ENCODE measurements around the gene ATP2C2. TPM values are rescaled to one million over a fixed set of nuclear protein-coding genes. Genes with fewer than 3 reads are reported as not detected.

ATP2C2 gene
- total and polyA plus RNA-seq, 12 donors = 0.07 to 2.2 (median 0.54) TPM; not detected in 2

DNA sequence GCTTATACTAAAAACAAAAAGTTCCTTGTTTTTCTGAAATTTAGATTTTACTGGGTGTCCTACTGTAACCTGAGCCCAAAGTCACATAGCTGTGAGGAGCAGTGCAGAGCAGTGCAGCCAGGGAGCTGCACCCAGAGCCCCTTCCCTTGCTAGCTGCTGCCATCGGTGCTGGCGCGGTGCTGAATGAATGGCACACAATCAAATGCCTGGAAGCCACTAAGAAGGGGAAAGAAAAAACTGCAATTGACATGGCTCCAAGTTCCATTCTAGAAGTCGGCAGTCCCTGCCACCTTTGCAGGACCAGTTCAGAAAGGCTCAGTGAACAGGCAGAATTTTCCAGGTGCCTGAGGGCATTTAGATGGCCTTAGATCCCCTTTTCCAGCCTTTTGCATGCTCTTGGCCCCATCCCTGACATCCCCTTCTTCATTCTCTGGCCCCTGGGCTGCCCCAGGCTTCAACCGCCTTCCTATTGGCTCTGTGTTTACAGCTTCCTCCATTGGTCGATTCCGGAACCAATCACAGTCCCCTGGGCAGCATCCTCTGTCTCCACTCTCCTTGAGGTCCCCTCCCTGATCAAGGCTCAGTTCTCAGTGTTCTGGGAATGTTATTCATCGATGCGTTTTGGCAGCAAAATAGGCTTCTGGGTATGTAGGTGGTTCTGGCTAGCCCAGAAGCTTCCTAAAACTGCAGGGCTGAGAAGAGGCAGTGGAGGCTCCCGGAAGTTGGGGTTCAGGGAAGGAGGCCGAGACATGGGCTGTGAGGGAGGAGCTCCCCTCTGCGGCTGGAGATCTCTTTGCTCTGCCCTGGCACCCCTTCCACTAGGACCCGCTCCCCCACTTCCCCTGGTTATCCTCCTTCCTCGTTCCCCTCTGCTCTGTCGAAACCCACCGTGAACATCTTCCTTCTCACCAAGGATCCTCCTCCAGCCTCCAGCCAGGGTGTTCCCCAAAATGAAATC lies 37.9 kb downstream of the ATP2C2 start:
- Histone ChIP-seq H3K9me3 (replicated peaks in 1 of 3) (no peaks in the 10 kb centered on the region), H3K27me3 (no peaks in the 10 kb centered on the region), H3K4me1 (replicated peaks in 1 of 2) (no peaks in the 10 kb centered on the region), H3K36me3 (replicated peaks in 1 of 2) (no peaks in the 10 kb centered on the region), H3K27ac (no peak overlapping the region), H3K4me3 (no peak overlapping the region)
- intact Hi-C loops (cut with DNase I) = no loop called here
- 67 to 76% (median 76%) methylated on average over 14 to 16 of the region's 16 CpGs for WGBS, 4 donors
- DNase-seq = no peak
- TF ChIP-seq, protein P1, sequence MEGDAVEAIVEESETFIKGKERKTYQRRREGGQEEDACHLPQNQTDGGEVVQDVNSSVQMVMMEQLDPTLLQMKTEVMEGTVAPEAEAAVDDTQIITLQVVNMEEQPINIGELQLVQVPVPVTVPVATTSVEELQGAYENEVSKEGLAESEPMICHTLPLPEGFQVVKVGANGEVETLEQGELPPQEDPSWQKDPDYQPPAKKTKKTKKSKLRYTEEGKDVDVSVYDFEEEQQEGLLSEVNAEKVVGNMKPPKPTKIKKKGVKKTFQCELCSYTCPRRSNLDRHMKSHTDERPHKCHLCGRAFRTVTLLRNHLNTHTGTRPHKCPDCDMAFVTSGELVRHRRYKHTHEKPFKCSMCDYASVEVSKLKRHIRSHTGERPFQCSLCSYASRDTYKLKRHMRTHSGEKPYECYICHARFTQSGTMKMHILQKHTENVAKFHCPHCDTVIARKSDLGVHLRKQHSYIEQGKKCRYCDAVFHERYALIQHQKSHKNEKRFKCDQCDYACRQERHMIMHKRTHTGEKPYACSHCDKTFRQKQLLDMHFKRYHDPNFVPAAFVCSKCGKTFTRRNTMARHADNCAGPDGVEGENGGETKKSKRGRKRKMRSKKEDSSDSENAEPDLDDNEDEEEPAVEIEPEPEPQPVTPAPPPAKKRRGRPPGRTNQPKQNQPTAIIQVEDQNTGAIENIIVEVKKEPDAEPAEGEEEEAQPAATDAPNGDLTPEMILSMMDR (IDR thresholded peaks at IDR 0.05) = no peak
- TF ChIP-seq POLR2A (IDR thresholded peaks at IDR 0.05) = no peak

GRCh38 chr16:84407588-84408313 lies 39.4 kb downstream of the ATP2C2 start:
- intact Hi-C loops (cut with DNase I) = no loop called here
- Histone ChIP-seq H3K36me3 (replicated peaks in 1 of 2) (no peaks in the 10 kb centered on the region), H3K4me3 (no peak overlapping the region), H3K4me1 (replicated peaks in 1 of 2) (no peaks in the 10 kb centered on the region), H3K27ac (no peak overlapping the region), H3K9me3 (replicated peaks in 1 of 3) (no peaks in the 10 kb centered on the region), H3K27me3 (no peaks in the 10 kb centered on the region)
- TF ChIP-seq, protein P1 (IDR thresholded peaks at IDR 0.05) = no peak
- TF ChIP-seq POLR2A (IDR thresholded peaks at IDR 0.05) = no peak
- WGBS, 4 donors = 71 to 78% (median 75%) methylated on average over 9 of the region's 9 CpGs
- no peak for DNase-seq

DNA sequence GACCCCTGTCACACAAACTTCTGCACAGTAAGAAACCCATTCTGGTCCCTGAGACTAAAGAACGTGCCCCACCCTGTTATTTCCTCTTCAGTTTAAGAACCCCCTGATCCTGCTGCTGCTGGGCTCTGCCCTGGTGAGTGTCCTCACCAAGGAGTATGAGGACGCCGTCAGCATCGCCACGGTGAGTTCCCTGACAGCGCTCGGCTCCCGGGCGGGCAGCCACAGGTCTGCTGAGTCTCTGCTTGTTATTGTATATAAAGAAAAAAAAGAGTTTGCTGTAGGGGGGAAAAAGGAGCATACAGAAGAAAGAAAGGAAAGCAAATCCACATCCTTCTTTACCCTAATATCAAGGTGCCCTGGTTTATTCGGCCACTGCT lies 40.0 kb downstream of the ATP2C2 start:
- Histone ChIP-seq H3K27ac (no peak overlapping the region), H3K36me3 (replicated peaks in 1 of 2) (no peaks in the 10 kb centered on the region), H3K27me3 (no peaks in the 10 kb centered on the region), H3K9me3 (replicated peaks in 1 of 3) (no peaks in the 10 kb centered on the region), H3K4me1 (replicated peaks in 1 of 2) (no peaks in the 10 kb centered on the region), H3K4me3 (no peak overlapping the region)
- DNase-seq = no peak
- TF ChIP-seq POLR2A (IDR thresholded peaks at IDR 0.05) = no peak
- TF ChIP-seq, protein P1 (IDR thresholded peaks at IDR 0.05) = no peak
- intact Hi-C loops (cut with DNase I) = no loop called here
- whole genome bisulfite sequencing, 4 donors = 82 to 91% (median 84%) methylated on average over 10 of the region's 10 CpGs

DNA sequence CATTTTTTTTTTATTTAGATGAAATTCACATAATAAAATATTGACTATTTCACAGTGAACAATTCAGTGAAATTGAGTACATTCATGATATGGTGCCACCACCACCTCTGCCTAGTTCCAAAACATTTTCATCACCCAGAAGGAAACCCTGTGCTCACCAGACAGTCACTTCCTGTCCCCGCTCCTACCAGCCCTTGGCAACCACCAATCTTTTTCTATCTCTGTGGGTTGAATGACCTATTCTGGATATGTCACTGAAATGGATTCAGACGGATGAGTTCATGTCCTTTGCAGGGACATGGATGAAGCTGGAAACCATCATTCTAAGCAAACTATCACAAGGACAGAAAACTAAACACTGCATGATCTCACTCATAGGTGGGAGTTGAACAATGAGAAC lies 40.5 kb downstream of the ATP2C2 start:
- no peak for TF ChIP-seq POLR2A (IDR thresholded peaks at IDR 0.05)
- TF ChIP-seq, protein P1 (IDR thresholded peaks at IDR 0.05) = no peak

More for the DNA sequence above, 40.5 kb downstream of the ATP2C2 start:
- Histone ChIP-seq H3K36me3 (replicated peaks in 1 of 2) (no peaks in the 10 kb centered on the region), H3K27me3 (no peaks in the 10 kb centered on the region), H3K27ac (no peak overlapping the region), H3K9me3 (replicated peaks in 1 of 3) (no peaks in the 10 kb centered on the region), H3K4me3 (no peak overlapping the region), H3K4me1 (replicated peaks in 1 of 2) (no peaks in the 10 kb centered on the region)
- DNase-seq = no peak
- intact Hi-C loops (cut with DNase I) = no loop called here
- 37 to 58% (median 50%) methylated on average over 2 of the region's 2 CpGs for WGBS, 4 donors
